ENCODE measurements around the gene DYNC1LI2.
"Not testable (repeated sequence)": the region's sequence is repeated elsewhere in the genome, so short reads cannot be mapped to it uniquely, and the experiment has no call there.

The DYNC1LI2 gene

GRCh38 chr16:66751303-66751991 lies at the start of gene DYNC1LI2:
Gene DYNC1LI2 (minus strand): TSS chr16:66751609. CDS start chr16:66751591, 18 bp downstream.
- DNase-seq = peak; percentile 88

- no peak for DNase-seq
These were observed 49.4 kb upstream of the DYNC1LI2 start for GRCh38 chr16:66800856-66801255.

GRCh38 chr16:66798161-66798560 lies 46.8 kb upstream of the DYNC1LI2 start:
- DNase-seq = no peak

- DNase-seq = not testable (repeated sequence)
These were observed 42.6 kb upstream of the DYNC1LI2 start for GRCh38 chr16:66793984-66794383.

- DNase-seq = no peak
These were observed 38.8 kb upstream of the DYNC1LI2 start for GRCh38 chr16:66790130-66790733.

GRCh38 chr16:66787427-66787826 lies 36.0 kb upstream of the DYNC1LI2 start:
- no peak for DNase-seq

GRCh38 chr16:66786551-66786950 lies 35.1 kb upstream of the DYNC1LI2 start:
- no peak for DNase-seq

- DNase-seq = no peak
These were observed 25.0 kb upstream of the DYNC1LI2 start for GRCh38 chr16:66776457-66776856.

- no peak for DNase-seq
These were observed 23.6 kb upstream of the DYNC1LI2 start for GRCh38 chr16:66774981-66775380.

- DNase-seq = no peak
These were observed 6.7 kb upstream of the DYNC1LI2 start for GRCh38 chr16:66758086-66758485.

- no peak for DNase-seq
These were observed 3.4 kb upstream of the DYNC1LI2 start for GRCh38 chr16:66754819-66755218.

- DNase-seq = no peak
These were observed 2.8 kb upstream of the DYNC1LI2 start for GRCh38 chr16:66754211-66754610.

- DNase-seq = no peak
These were observed 1.5 kb upstream of the DYNC1LI2 start for GRCh38 chr16:66752958-66753357.

GRCh38 chr16:66752379-66752778 lies 970 bp upstream of the DYNC1LI2 start:
- no peak for DNase-seq

GRCh38 chr16:66751992-66752322 lies 548 bp upstream of the DYNC1LI2 start:
- no peak for DNase-seq

GRCh38 chr16:66751053-66751302 lies 431 bp downstream of the DYNC1LI2 start:
- DNase-seq = no peak

- DNase-seq = no peak
These were observed 943 bp downstream of the DYNC1LI2 start for GRCh38 chr16:66750279-66751052.

- DNase-seq = peak; percentile 47
These were observed 4.7 kb downstream of the DYNC1LI2 start for GRCh38 chr16:66746682-66747081.

GRCh38 chr16:66746048-66746447 lies 5.4 kb downstream of the DYNC1LI2 start:
- DNase-seq = no peak

GRCh38 chr16:66741950-66742808 lies 9.2 kb downstream of the DYNC1LI2 start:
- peak; percentile 62 for DNase-seq

- peak; percentile 94 for DNase-seq
These were observed 10.1 kb downstream of the DYNC1LI2 start for GRCh38 chr16:66741169-66741900.

- DNase-seq = no peak
These were observed 10.9 kb downstream of the DYNC1LI2 start for GRCh38 chr16:66740533-66740932.

GRCh38 chr16:66740010-66740409 lies 11.4 kb downstream of the DYNC1LI2 start:
- DNase-seq = no peak

All from femur (tissue), 1 donor.